ENCODE measurements around the gene PPP4R3B. TPM values are rescaled to one million over a fixed set of nuclear protein-coding genes. Genes with fewer than 3 reads are reported as not detected.

The PPP4R3B gene
- polyA plus RNA-seq, 1 of the 3 experiments (the other 2 are of a cell fraction) = 9.3 TPM

DNA sequence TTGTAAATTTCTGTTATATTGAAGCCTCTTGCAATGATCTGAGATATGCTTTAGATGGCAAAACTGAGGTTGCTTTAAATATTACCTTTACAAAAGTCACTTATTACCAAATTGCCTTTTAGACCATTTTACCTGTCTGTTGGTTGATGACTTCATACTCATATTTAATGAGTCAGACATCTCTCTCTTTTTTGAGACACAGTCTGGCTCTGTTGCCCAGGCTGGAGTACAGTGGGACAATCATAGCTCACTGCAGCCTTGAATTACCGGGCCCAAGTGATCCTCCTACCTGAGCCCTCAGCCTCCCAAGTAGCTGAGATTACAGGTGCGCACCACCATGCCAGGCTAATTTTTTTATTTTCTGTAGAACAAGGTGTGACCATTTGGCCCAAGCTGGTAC is 11.5 kb upstream of the PPP4R3B start:
- H3K4me3 ChIP-seq (ENCODE audit: low read depth in 2 of 2, low read length in 1 of 2) = no peak overlapping the region
- H3K9me2 ChIP-seq = no peaks in the 10 kb centered on the region
- H3K79me2 ChIP-seq (ENCODE audit: insufficient read depth) = peaks cover under 1% of the 10 kb centered on the region; the same call in 1 of the 2 replicates
- CTCF ChIA-PET = no interaction called here
- TF ChIP-seq FOSL2 (IDR thresholded peaks at IDR 0.05; ENCODE audit: borderline replicate concordance, low read depth) (no peak), MXI1 (IDR thresholded peaks at IDR 0.05; ENCODE audit: low read depth, low read length) (no peak), NRF1 (IDR thresholded peaks at IDR 0.05; ENCODE audit: low read depth, low read length) (no peak), RFX5 (IDR thresholded peaks at IDR 0.05; ENCODE audit: low read length) (no peak), EP300 (IDR thresholded peaks at IDR 0.05; ENCODE audit: borderline replicate concordance in 1 of 2, low read depth in 1 of 2, low read length in 1 of 2) (no peak), POLR2AphosphoS5 (IDR thresholded peaks at IDR 0.05; ENCODE audit: low read depth, low read length) (no peak), MEF2A (IDR thresholded peaks at IDR 0.05; ENCODE audit: borderline replicate concordance, low read depth) (no peak), REST (IDR thresholded peaks at IDR 0.05; ENCODE audit: low read depth, low read length) (no peak), YY1 (IDR thresholded peaks at IDR 0.05; ENCODE audit: low read depth) (no peak), SIN3A (IDR thresholded peaks at IDR 0.05; ENCODE audit: borderline replicate concordance, low read depth, low read length) (no peak), TEAD4 (IDR thresholded peaks at IDR 0.05; ENCODE audit: borderline replicate concordance, insufficient read depth) (no peak), PBX3 (IDR thresholded peaks at IDR 0.05) (no peak), ELF1 (IDR thresholded peaks at IDR 0.05) (no peak), RCOR1 (IDR thresholded peaks at IDR 0.05; ENCODE audit: low read length) (no peak), FOXJ3 (CRISPR knock-in tag; IDR thresholded peaks at IDR 0.05) (no peak), RAD21 (IDR thresholded peaks at IDR 0.05; ENCODE audit: low read length) (no peak), JUND (IDR thresholded peaks at IDR 0.05) (no peak)
- TF ChIP-seq, protein P1, sequence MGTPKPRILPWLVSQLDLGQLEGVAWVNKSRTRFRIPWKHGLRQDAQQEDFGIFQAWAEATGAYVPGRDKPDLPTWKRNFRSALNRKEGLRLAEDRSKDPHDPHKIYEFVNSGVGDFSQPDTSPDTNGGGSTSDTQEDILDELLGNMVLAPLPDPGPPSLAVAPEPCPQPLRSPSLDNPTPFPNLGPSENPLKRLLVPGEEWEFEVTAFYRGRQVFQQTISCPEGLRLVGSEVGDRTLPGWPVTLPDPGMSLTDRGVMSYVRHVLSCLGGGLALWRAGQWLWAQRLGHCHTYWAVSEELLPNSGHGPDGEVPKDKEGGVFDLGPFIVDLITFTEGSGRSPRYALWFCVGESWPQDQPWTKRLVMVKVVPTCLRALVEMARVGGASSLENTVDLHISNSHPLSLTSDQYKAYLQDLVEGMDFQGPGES (IDR thresholded peaks at IDR 0.05; ENCODE audit: low read depth, low read length) = no peak
- TF ChIP-seq, protein P2, sequence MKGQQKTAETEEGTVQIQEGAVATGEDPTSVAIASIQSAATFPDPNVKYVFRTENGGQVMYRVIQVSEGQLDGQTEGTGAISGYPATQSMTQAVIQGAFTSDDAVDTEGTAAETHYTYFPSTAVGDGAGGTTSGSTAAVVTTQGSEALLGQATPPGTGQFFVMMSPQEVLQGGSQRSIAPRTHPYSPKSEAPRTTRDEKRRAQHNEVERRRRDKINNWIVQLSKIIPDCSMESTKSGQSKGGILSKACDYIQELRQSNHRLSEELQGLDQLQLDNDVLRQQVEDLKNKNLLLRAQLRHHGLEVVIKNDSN (IDR thresholded peaks at IDR 0.05; ENCODE audit: borderline replicate concordance, low read depth) = no peak
- TF ChIP-seq, protein P3, sequence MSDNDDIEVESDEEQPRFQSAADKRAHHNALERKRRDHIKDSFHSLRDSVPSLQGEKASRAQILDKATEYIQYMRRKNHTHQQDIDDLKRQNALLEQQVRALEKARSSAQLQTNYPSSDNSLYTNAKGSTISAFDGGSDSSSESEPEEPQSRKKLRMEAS (IDR thresholded peaks at IDR 0.05; ENCODE audit: low read depth) = no peak
- no peaks in the 10 kb centered on the region for H4K20me1 ChIP-seq (ENCODE audit: insufficient read depth)
- H2AFZ ChIP-seq (ENCODE audit: low read depth) = no peak overlapping the region
- H3K9ac ChIP-seq = no peak overlapping the region
- H3K27ac ChIP-seq (ENCODE audit: low read depth in 2 of 2, low read length in 1 of 2) = no peak overlapping the region
- no peak overlapping the region for H3K4me2 ChIP-seq
- WGBS (ENCODE audit: low lambda C conversion rate) = 95% methylated on average over 2 of the region's 2 CpGs
- H3F3A ChIP-seq (replicated peaks; ENCODE audit: insufficient read depth) = peaks cover 12% of the 10 kb centered on the region
- POLR2A ChIA-PET = no interaction called here
- H3K9me3 ChIP-seq = no peaks in the 10 kb centered on the region
- DNase-seq = no peak
- no peaks in the 10 kb centered on the region for H3K4me1 ChIP-seq (ENCODE audit: control insufficient read depth in 1 of 2, insufficient read depth in 2 of 2, low read depth in 1 of 2, low read length in 1 of 2)
- peaks cover 3 to 22% of the 10 kb centered on the region in 2 experiments for H3K36me3 ChIP-seq (replicated peaks in 1 of 2; ENCODE audit: control insufficient read depth in 1 of 2, insufficient read depth in 2 of 2, low read length in 1 of 2)
- H3K27me3 ChIP-seq (ENCODE audit: insufficient read depth) = no peaks in the 10 kb centered on the region
